Glomerular endothelial cell (primary cell): ENCODE results near the gene CCDC51. TPM values are rescaled to one million over a fixed set of nuclear protein-coding genes. Genes with fewer than 3 reads are reported as not detected.

Experiments used
- DNase-seq: peaks from one replicate; pipeline ENCODE4 v3.0.0-alpha.2; 2011; ENCODE audit warnings: low read depth, low spot score; ENCODE audit errors: extremely low read depth
- total RNA-seq: library from RNA; depleted of rRNA; stranded (reverse); fragments of >200 nt; gene quantifications from 2 replicates; pipeline ENCODE4 v1.2.3, GENCODE V29; 2015

The CCDC51 gene
- total RNA-seq, 1 donor from 2014 or later, result 12.7 TPM

GRCh38 chr3:48435223-48435595 lies 4.7 kb downstream of the CCDC51 start:
- no peak for DNase-seq

- DNase-seq, result no peak
Measured at GRCh38 chr3:48434591-48435222, 5.2 kb downstream of the CCDC51 start.

- no peak for DNase-seq
Measured at GRCh38 chr3:48433472-48434118, 6.3 kb downstream of the CCDC51 start.

- DNase-seq, result no peak
Measured at GRCh38 chr3:48432411-48433371, 7.2 kb downstream of the CCDC51 start.

GRCh38 chr3:48431224-48432029 lies 8.5 kb downstream of the CCDC51 start:
- DNase-seq, result no peak

- DNase-seq, result no peak
Measured at GRCh38 chr3:48430708-48431101, 9.2 kb downstream of the CCDC51 start.

GRCh38 chr3:48429960-48430707 lies 9.8 kb downstream of the CCDC51 start, which contains the start of gene PLXNB1:
PLXNB1 (minus strand) TSS chr3:48430086; CDS start chr3:48424611, 5,475 bp downstream.
- DNase-seq, result no peak

GRCh38 chr3:48429317-48429959 lies 10.5 kb downstream of the CCDC51 start:
- DNase-seq, result no peak

GRCh38 chr3:48428572-48429316 lies 11.2 kb downstream of the CCDC51 start:
- no peak for DNase-seq

- no peak for DNase-seq
Measured at GRCh38 chr3:48428088-48428571, 11.8 kb downstream of the CCDC51 start.

- DNase-seq, result no peak
Measured at GRCh38 chr3:48427630-48427962, 12.3 kb downstream of the CCDC51 start.

GRCh38 chr3:48426944-48427629 lies 12.8 kb downstream of the CCDC51 start:
- DNase-seq, result no peak

- no peak for DNase-seq
Measured at GRCh38 chr3:48426401-48426909, 13.5 kb downstream of the CCDC51 start.

- no peak for DNase-seq
Measured at GRCh38 chr3:48425281-48425812, 14.6 kb downstream of the CCDC51 start.

GRCh38 chr3:48423883-48424695 lies 15.8 kb downstream of the CCDC51 start:
- no peak for DNase-seq

GRCh38 chr3:48423241-48423882 lies 16.6 kb downstream of the CCDC51 start:
- DNase-seq, result no peak
